Measurements from ENCODE around the gene MCCC2. TPM values are rescaled to one million over a fixed set of nuclear protein-coding genes. Genes with fewer than 3 reads are reported as not detected.

The MCCC2 gene
- total and polyA plus RNA-seq, 10 donors, result 15.3 to 48.8 (median 31.6) TPM

DNA sequence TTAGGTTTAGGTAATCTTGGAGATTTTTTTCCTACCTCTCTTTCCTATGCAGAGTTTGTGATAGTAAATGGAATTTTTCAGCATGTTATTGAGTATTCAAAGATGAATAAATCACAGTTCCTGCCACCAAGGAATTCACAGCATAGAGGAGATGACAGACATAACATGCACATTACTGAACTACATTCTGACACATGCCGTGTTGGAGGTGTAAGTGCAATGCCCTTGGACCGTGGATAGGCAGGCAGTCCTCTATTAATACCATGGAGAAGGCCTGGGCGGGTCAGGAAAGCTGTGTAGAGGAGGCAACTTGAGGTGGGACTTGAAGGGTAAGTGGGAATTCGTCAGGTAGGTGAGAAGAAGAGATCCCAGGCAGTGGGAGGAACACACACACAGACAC, 43.9 kb downstream of the MCCC2 start:
- H3K4me3 ChIP-seq, result no peak overlapping the region
- no peaks in the 10 kb centered on the region for H3K27me3 ChIP-seq (replicated peaks in 1 of 7)
- H3K27ac ChIP-seq, result no peak overlapping the region
- peaks cover 0 to 6% (median 0%) of the 10 kb centered on the region in 8 donors for H3K9me3 ChIP-seq
- no peak for TF ChIP-seq POLR2A (IDR thresholded peaks at IDR 0.05)
- no peak for TF ChIP-seq POLR2AphosphoS5 (IDR thresholded peaks at IDR 0.05)
- no peak for TF ChIP-seq CTCF (IDR thresholded peaks at IDR 0.05 in 8 of 11, conservative IDR thresholded peaks at IDR 0.05 in 3 of 11)
- peaks cover 0 to 68% (median 24%) of the 10 kb centered on the region in 6 donors for H3K36me3 ChIP-seq
- DNase-seq, result no peak
- intact Hi-C loops (cut with DNase I; ENCODE audit: low total_unique reads), result no loop called here
- no peaks in the 10 kb centered on the region for H3K4me1 ChIP-seq
- WGBS, 5 donors, result 86 to 91% (median 87%) methylated on average over 4 of the region's 4 CpGs

GRCh38 chr5:71632168-71632567, 45.0 kb downstream of the MCCC2 start:
- no peak for TF ChIP-seq CTCF (IDR thresholded peaks at IDR 0.05 in 8 of 11, conservative IDR thresholded peaks at IDR 0.05 in 3 of 11)
- TF ChIP-seq POLR2AphosphoS5 (IDR thresholded peaks at IDR 0.05), result no peak
- TF ChIP-seq POLR2A (IDR thresholded peaks at IDR 0.05), result no peak
- no peak overlapping the region for H3K4me3 ChIP-seq
- H3K9me3 ChIP-seq, result peaks cover 0 to 4% (median 0%) of the 10 kb centered on the region in 8 donors
- no peaks in the 10 kb centered on the region for H3K4me1 ChIP-seq
- H3K27ac ChIP-seq, result no peak overlapping the region
- peaks cover 3 to 68% (median 28%) of the 10 kb centered on the region in 6 donors for H3K36me3 ChIP-seq
- intact Hi-C loops (cut with DNase I; ENCODE audit: low total_unique reads), result no loop called here
- 63 to 98% (median 93%) methylated on average over 3 of the region's 3 CpGs for WGBS, 5 donors
- H3K27me3 ChIP-seq (replicated peaks in 1 of 7), result no peaks in the 10 kb centered on the region
- DNase-seq, result no peak

DNA sequence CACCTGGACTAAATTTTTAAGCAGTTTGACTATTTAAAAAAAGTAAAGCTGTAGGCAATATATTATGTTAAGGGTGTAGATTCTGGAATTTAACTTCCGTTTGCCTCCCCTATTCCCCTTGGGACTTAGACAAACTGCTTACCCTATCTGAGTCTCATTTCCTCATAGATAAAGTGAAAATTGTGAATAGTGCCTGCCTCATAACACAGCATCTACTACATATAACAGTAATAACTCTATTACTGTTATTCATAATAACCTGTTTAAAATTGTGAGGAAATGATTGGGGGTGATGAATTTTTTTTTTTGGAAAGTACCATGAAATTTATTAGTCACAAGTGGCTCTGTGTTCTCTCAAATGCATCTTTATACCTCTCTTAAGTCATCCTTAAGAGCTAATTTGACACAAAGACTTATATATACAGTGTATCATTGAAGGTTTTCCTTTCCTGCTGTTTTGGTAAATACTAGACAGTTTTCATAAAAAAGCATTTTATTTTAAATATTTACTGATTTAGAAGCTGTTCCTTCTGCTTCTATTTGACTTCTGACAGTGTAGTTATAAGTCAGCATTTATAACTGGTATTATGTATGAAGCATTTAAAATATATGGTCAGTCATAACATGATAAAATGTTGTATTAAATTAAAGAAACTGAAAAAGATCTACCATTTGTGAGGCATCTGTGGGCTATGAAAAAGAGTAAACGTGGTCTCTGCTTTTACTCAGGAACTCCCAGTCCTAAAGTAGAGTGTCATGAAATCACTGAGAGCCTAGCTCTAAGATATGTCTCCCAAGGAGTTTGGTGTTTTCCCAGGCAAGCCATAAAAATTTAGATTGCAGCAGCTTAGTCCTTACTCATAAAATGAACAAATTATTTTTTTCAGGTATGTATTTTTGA, 46.4 kb downstream of the MCCC2 start:
- no peaks in the 10 kb centered on the region for H3K27me3 ChIP-seq (replicated peaks in 1 of 7)
- H3K4me1 ChIP-seq, result no peaks in the 10 kb centered on the region
- TF ChIP-seq POLR2A (IDR thresholded peaks at IDR 0.05), result no peak
- TF ChIP-seq CTCF (IDR thresholded peaks at IDR 0.05 in 8 of 11, conservative IDR thresholded peaks at IDR 0.05 in 3 of 11), result no peak
- no peak for TF ChIP-seq POLR2AphosphoS5 (IDR thresholded peaks at IDR 0.05)
- no peak for DNase-seq
- H3K36me3 ChIP-seq, result peaks cover 3 to 72% (median 41%) of the 10 kb centered on the region in 6 donors
- 56 to 79% (median 71%) methylated on average over 2 of the region's 2 CpGs for WGBS, 5 donors
- H3K4me3 ChIP-seq, result no peak overlapping the region
- intact Hi-C loops (cut with DNase I; ENCODE audit: low total_unique reads), result no loop called here
- H3K27ac ChIP-seq, result no peak overlapping the region
- H3K9me3 ChIP-seq, result no peaks in the 10 kb centered on the region

DNA sequence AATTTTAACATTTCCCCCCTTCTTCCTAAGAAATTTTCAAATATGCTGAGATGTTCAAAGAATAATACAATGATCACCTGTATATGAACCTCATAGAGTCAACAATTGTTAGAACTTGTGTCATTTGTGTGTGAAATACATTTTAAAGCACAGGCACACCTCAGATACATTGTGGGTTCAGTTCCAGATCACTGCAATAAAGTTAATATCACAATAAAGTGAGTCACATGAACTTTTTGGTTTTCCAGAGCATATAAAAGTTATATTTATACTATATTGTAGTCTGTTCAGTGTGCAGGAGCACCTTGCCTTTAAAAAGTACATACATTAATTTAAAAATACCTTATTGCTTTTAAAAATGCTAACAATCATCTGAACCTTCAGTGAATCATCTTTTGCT, 50.0 kb downstream of the MCCC2 start:
- intact Hi-C loops (cut with DNase I; ENCODE audit: low total_unique reads), result no loop called here
- H3K27me3 ChIP-seq (replicated peaks in 1 of 7), result no peaks in the 10 kb centered on the region
- H3K9me3 ChIP-seq, result no peaks in the 10 kb centered on the region
- H3K27ac ChIP-seq, result no peak overlapping the region
- no peak overlapping the region for H3K4me3 ChIP-seq
- no peaks in the 10 kb centered on the region for H3K4me1 ChIP-seq
- TF ChIP-seq POLR2A (IDR thresholded peaks at IDR 0.05), result no peak
- TF ChIP-seq POLR2AphosphoS5 (IDR thresholded peaks at IDR 0.05), result no peak
- TF ChIP-seq CTCF (IDR thresholded peaks at IDR 0.05 in 8 of 11, conservative IDR thresholded peaks at IDR 0.05 in 3 of 11), result no peak
- DNase-seq, result no peak
- H3K36me3 ChIP-seq, result peaks cover 5 to 95% (median 59%) of the 10 kb centered on the region in 6 donors

All from spleen (tissue), 11 donors.